Measurements from ENCODE around the gene LIN7B.

Gene LIN7B

DNA sequence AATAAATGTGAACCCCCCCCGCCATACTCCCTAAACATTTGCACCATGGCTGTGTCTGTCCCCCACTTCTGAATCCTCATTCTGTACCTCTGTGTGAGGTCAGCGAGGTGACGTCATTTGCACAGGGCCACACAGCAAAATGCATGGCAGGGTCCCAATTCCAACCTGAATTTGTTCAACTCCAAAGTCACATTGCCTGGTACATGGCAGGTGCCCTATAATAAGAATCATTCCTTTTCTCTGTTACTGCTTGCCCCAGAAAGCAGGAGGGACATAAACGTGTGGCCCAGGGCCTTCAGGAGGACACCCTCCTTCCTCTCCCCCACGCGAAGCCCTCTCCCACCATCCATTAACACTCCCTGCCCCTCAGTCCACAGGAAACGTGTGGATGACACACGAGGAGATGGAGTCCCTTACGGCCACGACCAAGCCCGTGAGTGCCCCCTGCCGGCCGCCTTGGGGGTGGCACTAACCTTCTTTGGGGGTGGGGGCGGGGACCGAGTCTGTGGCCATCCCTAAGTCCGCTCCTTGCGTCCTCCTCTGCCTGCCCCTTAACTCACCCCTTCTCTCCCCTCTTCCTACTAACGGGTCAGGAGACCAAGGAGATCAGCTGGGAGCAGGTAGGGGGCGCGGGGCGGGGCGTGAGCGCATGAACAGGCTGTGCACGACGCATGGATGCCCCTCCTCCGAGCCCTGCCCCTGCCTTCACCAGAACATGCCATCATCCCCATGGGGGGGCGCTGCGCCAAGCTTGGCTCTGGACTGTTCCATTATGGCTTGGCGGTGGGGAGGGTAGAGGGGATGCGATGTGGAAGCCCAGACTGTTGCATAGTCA is 31.6 kb downstream of the LIN7B start (continued):
- TF ChIP-seq, protein P1, sequence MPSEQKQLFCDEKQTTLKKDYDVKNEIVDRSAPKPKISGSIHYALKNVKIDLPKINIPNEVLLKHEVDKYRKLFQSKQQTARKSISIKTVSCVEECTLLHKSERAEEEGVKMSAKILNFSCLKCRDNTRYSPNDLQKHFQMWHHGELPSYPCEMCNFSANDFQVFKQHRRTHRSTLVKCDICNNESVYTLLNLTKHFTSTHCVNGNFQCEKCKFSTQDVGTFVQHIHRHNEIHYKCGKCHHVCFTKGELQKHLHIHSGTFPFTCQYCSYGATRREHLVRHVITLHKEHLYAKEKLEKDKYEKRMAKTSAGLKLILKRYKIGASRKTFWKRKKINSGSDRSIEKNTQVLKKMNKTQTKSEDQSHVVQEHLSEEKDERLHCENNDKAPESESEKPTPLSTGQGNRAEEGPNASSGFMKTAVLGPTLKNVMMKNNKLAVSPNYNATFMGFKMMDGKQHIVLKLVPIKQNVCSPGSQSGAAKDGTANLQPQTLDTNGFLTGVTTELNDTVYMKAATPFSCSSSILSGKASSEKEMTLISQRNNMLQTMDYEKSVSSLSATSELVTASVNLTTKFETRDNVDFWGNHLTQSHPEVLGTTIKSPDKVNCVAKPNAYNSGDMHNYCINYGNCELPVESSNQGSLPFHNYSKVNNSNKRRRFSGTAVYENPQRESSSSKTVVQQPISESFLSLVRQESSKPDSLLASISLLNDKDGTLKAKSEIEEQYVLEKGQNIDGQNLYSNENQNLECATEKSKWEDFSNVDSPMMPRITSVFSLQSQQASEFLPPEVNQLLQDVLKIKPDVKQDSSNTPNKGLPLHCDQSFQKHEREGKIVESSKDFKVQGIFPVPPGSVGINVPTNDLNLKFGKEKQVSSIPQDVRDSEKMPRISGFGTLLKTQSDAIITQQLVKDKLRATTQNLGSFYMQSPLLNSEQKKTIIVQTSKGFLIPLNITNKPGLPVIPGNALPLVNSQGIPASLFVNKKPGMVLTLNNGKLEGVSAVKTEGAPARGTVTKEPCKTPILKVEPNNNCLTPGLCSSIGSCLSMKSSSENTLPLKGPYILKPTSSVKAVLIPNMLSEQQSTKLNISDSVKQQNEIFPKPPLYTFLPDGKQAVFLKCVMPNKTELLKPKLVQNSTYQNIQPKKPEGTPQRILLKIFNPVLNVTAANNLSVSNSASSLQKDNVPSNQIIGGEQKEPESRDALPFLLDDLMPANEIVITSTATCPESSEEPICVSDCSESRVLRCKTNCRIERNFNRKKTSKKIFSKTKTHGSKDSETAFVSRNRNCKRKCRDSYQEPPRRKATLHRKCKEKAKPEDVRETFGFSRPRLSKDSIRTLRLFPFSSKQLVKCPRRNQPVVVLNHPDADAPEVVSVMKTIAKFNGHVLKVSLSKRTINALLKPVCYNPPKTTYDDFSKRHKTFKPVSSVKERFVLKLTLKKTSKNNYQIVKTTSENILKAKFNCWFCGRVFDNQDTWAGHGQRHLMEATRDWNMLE (tag by site-specific recombination; conservative IDR thresholded peaks at IDR 0.05; ENCODE audit: low read depth): no peak
- TF ChIP-seq ZNF184 (tag by site-specific recombination; IDR thresholded peaks at IDR 0.05): no peak
- TF ChIP-seq ZNF701 (tag by site-specific recombination; IDR thresholded peaks at IDR 0.05): no peak
- no peak for TF ChIP-seq ZNF140 (tag by site-specific recombination; IDR thresholded peaks at IDR 0.05)
- TF ChIP-seq, protein P2, sequence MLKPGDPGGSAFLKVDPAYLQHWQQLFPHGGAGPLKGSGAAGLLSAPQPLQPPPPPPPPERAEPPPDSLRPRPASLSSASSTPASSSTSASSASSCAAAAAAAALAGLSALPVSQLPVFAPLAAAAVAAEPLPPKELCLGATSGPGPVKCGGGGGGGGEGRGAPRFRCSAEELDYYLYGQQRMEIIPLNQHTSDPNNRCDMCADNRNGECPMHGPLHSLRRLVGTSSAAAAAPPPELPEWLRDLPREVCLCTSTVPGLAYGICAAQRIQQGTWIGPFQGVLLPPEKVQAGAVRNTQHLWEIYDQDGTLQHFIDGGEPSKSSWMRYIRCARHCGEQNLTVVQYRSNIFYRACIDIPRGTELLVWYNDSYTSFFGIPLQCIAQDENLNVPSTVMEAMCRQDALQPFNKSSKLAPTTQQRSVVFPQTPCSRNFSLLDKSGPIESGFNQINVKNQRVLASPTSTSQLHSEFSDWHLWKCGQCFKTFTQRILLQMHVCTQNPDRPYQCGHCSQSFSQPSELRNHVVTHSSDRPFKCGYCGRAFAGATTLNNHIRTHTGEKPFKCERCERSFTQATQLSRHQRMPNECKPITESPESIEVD (tag by site-specific recombination; IDR thresholded peaks at IDR 0.05): no peak
- no peak for TF ChIP-seq ZNF830 (tag by site-specific recombination; IDR thresholded peaks at IDR 0.05; ENCODE audit: low read depth)
- no peak for TF ChIP-seq ZNF423 (tag by site-specific recombination; IDR thresholded peaks at IDR 0.05)
- 0 out of 2 replicates have a peak, but pooled peaks have one; percentile 43 for TF ChIP-seq KLF16 (tag by site-specific recombination; IDR thresholded peaks at IDR 0.05)
- TF ChIP-seq, protein P3, sequence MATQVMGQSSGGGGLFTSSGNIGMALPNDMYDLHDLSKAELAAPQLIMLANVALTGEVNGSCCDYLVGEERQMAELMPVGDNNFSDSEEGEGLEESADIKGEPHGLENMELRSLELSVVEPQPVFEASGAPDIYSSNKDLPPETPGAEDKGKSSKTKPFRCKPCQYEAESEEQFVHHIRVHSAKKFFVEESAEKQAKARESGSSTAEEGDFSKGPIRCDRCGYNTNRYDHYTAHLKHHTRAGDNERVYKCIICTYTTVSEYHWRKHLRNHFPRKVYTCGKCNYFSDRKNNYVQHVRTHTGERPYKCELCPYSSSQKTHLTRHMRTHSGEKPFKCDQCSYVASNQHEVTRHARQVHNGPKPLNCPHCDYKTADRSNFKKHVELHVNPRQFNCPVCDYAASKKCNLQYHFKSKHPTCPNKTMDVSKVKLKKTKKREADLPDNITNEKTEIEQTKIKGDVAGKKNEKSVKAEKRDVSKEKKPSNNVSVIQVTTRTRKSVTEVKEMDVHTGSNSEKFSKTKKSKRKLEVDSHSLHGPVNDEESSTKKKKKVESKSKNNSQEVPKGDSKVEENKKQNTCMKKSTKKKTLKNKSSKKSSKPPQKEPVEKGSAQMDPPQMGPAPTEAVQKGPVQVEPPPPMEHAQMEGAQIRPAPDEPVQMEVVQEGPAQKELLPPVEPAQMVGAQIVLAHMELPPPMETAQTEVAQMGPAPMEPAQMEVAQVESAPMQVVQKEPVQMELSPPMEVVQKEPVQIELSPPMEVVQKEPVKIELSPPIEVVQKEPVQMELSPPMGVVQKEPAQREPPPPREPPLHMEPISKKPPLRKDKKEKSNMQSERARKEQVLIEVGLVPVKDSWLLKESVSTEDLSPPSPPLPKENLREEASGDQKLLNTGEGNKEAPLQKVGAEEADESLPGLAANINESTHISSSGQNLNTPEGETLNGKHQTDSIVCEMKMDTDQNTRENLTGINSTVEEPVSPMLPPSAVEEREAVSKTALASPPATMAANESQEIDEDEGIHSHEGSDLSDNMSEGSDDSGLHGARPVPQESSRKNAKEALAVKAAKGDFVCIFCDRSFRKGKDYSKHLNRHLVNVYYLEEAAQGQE (tag by site-specific recombination; IDR thresholded peaks at IDR 0.05): no peak
- no peak for TF ChIP-seq HOXA7 (CRISPR knock-in tag; IDR thresholded peaks at IDR 0.05; ENCODE audit: borderline replicate concordance)
- 0 out of 2 replicates have a peak, but pooled peaks have one; percentile 28 for TF ChIP-seq ZNF324 (tag by site-specific recombination; IDR thresholded peaks at IDR 0.05)
- peak; percentile 86; the same call in 1 of the 2 replicates for TF ChIP-seq SCRT1 (tag by site-specific recombination; IDR thresholded peaks at IDR 0.05; ENCODE audit: borderline replicate concordance)
- TF ChIP-seq ZNF530 (tag by site-specific recombination; IDR thresholded peaks at IDR 0.05; ENCODE audit: low read depth): no peak
- TF ChIP-seq, protein P4, sequence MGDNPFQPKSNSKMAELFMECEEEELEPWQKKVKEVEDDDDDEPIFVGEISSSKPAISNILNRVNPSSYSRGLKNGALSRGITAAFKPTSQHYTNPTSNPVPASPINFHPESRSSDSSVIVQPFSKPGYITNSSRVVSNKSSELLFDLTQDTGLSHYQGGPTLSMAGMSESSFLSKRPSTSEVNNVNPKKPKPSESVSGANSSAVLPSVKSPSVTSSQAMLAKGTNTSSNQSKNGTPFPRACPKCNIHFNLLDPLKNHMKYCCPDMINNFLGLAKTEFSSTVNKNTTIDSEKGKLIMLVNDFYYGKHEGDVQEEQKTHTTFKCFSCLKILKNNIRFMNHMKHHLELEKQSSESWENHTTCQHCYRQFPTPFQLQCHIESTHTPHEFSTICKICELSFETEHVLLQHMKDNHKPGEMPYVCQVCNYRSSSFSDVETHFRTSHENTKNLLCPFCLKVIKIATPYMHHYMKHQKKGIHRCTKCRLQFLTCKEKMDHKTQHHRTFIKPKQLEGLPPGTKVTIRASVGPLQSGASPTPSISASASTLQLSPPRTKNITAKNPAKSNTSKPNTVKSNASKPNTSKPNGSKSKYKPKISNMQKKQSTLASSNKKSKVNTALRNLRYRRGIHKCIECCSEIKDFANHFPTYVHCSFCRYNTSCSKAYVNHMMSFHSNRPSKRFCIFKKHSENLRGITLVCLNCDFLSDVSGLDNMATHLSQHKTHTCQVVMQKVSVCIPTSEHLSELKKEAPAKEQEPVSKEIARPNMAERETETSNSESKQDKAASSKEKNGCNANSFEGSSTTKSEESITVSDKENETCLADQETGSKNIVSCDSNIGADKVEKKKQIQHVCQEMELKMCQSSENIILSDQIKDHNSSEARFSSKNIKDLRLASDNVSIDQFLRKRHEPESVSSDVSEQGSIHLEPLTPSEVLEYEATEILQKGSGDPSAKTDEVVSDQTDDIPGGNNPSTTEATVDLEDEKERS (tag by site-specific recombination; IDR thresholded peaks at IDR 0.05): no peak
- no peak for TF ChIP-seq ZNF596 (tag by site-specific recombination; IDR thresholded peaks at IDR 0.05)
- peak; percentile 82 for TF ChIP-seq KLF9 (tag by site-specific recombination; IDR thresholded peaks at IDR 0.05; ENCODE audit: low read depth)
- peak; percentile 45; the same call in 1 of the 2 replicates for TF ChIP-seq ZNF394 (tag by site-specific recombination; IDR thresholded peaks at IDR 0.05; ENCODE audit: borderline replicate concordance)
- no peak for TF ChIP-seq ZNF274 (IDR thresholded peaks at IDR 0.05; ENCODE audit: low read length)
- no peak for TF ChIP-seq ZNF274 (tag by site-specific recombination; IDR thresholded peaks at IDR 0.05; ENCODE audit: borderline replicate concordance)
- TF ChIP-seq ZNF132 (tag by site-specific recombination; IDR thresholded peaks at IDR 0.05; ENCODE audit: borderline replicate concordance): no peak
- peak; percentile 25; the same call in 1 of the 2 replicates for TF ChIP-seq EGR2 (tag by site-specific recombination; IDR thresholded peaks at IDR 0.05; ENCODE audit: low read depth)
- TF ChIP-seq ZNF248 (tag by site-specific recombination; IDR thresholded peaks at IDR 0.05): no peak
- no peak for TF ChIP-seq ZFP3 (tag by site-specific recombination; IDR thresholded peaks at IDR 0.05; ENCODE audit: low read depth)
- TF ChIP-seq ZNF121 (tag by site-specific recombination; IDR thresholded peaks at IDR 0.05): no peak
- TF ChIP-seq ZFHX2 (tag by site-specific recombination; conservative IDR thresholded peaks at IDR 0.05): peak; percentile 64
- 0 out of 2 replicates have a peak, but pooled peaks have one; percentile 28 for TF ChIP-seq KLF10 (tag by site-specific recombination; IDR thresholded peaks at IDR 0.05)

All from HEK293 (cell line).